Adrenal gland (tissue), 5 donors: ENCODE data around the gene ITIH4.

Experiments used
- CTCF ChIP-seq, 6 experiments: fragments of 450-650 bp in 4 of 6; fragments of 200-600 bp in 2 of 6; sonication (generic) in 1 of 6; IDR thresholded peaks; 1 replicate in 5 of 6; 2 replicates in 1 of 6; pipeline versions ENCODE4 v1.5.1 to v1.8.0; 2016 to 2021; ENCODE audit warnings: antibody characterized with exemption in 6 of 6, mild to moderate bottlenecking in 2 of 6, moderate library complexity in 1 of 6
- POLR2A ChIP-seq, 2 donors: fragments of 450-650 bp; IDR thresholded peaks; one replicate each; pipeline ENCODE4 v1.6.1; 2017; ENCODE audit warnings: antibody characterized with exemption in 2 of 2, mild to moderate bottlenecking in 2 of 2, moderate library complexity in 1 of 2
- donor health status: DM: no; HTN: no; CAD: no.

- peak in 1 of 6 experiments; percentile 40 for TF ChIP-seq CTCF (IDR thresholded peaks at IDR 0.05)
- no peak for TF ChIP-seq POLR2A (IDR thresholded peaks at IDR 0.05)
Measured at GRCh38 chr3:52845691-52846431, 15.4 kb upstream of the ITIH4 start.
